ENCODE results near the gene COL8A2.
"Not testable (repeated sequence)": the region's sequence is repeated elsewhere in the genome, so short reads cannot be mapped to it uniquely, and the experiment has no call there.

The COL8A2 gene

DNA sequence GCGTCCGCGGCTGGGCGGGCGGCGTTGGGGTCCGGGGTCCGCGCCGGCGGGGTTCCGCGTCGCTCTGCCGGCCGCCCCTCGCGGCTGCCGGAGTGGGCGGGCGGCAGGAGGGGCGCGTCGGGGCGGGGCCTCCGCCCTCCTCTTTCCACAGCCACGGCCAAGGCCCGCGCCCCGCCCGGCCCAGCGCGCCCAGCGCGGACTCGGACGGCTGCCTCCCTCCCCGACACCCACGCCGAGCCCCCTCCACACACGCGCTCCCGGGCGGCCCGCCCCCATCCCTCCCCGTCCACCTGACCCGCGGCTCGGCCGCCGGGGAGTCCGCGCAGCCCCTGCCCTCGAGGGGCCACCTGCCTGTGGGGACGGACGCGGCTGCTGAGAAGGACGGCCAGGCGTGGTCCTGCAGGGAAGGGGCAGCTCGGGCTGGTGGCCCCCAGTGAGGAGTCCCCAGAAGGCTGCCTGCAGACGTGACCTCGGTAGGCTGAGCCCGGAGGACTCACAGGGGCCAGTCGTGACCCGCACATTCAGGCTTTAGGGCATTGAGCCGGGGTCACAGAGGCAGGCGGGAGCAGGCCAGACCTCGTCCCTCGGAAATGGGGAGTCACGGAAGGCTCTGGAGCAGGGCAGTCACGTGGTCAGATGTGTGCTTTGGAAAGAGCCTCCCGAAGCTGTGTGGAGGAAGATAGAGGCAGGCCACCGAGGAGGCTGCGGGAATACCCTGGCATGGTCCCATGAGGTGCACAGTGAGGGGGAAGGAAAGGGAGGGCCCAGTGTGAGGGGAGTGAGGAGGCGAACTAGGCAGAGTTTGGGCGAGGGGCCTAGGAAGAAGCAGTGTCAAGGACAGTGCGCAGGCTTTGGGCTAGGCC is at the start of gene COL8A2:
COL8A2 (minus strand) TSS at position 94 of the 863 bp plus-strand sequence. CDS start 24,980 bp downstream, outside the sequence.
- no peak for FAIRE-seq

DNA sequence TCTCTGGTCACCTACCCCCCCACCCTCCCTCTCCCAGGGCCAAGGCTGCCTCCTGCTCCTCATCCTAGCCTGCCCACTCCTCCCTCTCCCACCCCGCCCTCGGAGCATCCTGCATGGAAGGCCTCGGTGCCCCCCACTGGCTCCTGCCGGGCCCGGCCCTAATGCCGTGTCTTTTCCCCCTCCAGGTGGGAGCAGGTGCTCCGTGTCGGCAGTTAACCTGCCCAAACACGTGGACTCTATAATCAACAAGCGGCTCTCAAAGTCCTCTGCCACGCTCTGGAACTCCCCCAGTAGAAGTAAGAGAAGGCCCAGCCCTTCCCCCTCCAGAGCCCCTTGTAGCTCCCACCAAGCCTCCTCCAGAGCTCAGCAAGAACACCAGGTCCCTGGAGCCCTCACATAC is 49.7 kb upstream of the COL8A2 start:
- FAIRE-seq, result no peak

GRCh38 chr1:36172983-36173382 is 48.0 kb upstream of the COL8A2 start:
- no peak for FAIRE-seq

GRCh38 chr1:36172017-36172747 is 47.2 kb upstream of the COL8A2 start:
- no peak for FAIRE-seq

DNA sequence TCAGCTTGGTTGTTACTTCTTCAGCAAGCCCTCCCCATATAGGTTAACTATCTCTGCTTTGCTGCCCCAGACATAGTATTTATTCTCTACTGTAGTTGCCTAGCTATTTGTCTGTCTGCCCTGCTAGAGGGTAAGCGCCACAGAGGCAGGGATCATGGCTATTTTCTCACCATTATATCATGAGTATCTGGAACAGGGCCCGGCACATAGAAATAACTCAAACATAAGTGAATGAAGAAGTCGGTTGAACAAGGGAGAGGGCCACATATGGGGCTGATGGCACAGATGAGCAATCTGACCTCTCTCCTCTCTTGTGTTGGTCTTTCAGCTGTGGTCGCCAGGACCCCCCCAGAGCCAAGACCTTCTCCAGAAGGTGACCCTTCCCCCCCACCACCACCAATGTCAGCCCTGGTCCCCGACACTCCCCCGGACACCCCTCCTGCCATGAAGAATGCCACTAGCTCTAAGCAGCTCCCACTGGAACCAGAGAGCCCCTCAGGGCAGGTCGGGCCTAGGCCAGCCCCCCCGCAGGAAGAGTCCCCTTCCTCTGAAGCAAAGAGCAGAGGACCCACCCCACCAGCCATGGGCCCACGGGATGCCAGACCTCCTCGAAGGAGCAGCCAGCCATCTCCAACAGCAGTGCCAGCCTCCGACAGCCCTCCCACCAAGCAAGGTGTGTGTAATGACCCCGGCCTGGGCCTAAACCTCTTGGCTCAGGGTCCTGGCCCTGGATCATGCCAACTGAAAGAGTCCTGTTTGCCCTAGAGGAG is 45.8 kb upstream of the COL8A2 start:
- no peak for FAIRE-seq

DNA sequence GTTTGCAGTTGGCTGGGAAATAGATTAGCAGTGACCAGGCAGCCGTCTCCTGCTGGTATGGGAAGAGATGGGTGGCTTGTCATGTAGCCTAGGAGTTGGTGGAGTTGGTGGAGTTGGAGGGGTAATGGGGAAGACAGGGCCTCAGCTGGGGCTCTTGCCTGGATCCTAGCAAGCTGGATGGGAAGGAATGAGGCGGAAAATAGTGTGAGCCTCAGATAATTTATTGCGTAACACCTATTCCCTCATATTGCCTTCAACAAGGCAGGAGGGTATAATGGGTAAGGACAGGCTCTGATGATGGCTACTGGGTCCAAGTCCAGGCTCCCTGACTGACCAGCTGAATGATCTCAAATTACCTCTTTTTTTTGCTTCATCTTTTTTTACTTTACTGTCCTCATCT is 43.5 kb upstream of the COL8A2 start:
- FAIRE-seq, result no peak

- no peak for FAIRE-seq
Observed at GRCh38 chr1:36166938-36167905, 42.2 kb upstream of the COL8A2 start.

DNA sequence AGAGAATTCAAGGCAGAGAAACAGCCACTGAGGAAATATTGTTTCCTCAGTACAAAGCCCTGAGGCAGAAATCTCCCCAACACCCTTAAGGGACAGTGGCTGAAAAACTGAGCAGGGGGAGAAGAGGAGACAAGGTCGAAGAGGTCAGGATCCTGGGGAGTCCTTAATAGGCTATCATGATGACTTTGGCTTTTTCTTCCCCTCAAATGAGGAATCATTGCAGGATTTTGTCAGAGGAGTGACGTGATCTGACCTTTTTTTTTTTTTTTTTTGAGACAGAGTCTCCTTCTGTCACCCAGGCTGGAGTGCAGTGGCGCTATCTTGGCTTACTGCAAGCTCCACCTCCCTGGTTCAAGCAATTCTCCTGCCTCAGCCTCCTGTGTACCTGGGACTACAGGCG is 41.1 kb upstream of the COL8A2 start:
- no peak for FAIRE-seq

DNA sequence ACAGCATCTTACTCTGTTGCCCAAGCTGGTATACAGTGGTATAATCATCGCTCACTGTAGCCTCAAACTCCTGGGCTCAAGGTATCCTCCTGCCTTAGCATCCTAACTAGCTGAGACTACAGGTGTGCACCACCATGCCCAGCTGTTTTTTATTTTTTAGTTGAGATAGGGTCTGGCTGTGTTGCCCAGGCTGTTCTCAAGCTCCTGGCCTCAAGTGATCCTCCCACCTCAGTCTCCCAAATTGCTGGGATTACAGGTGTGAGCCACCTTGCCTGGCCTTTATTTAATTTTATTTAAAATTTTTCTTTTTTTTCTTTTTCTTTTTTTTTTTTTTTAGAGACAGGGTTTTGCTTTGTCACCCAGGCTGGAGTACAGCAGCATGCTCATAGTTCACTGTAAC is 40.1 kb upstream of the COL8A2 start:
- FAIRE-seq, result no peak

DNA sequence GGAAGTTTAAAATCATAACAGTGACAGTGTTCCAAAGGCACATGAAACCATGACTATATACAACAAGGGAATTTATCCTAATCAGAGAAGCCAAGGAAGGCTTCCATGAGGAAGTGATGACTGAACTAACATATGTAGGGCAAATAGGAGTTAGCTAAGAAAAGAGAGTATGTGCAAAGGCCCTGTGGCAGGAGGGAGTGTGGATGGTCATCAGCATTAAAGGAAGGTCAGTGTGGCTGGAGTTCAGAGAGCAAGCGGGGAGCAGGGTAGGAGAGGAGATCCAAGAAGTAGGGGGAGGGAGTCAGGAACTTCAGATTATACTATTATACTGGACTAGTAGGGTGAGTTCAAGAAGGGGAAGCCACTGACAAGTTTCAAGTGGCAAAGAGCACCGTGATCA is 39.3 kb upstream of the COL8A2 start:
- FAIRE-seq, result no peak

GRCh38 chr1:36163426-36163825 is 38.4 kb upstream of the COL8A2 start:
- no peak for FAIRE-seq

GRCh38 chr1:36162680-36163239 is 37.7 kb upstream of the COL8A2 start:
- no peak for FAIRE-seq

- FAIRE-seq, result no peak
Observed at GRCh38 chr1:36161641-36162531, 36.9 kb upstream of the COL8A2 start.

GRCh38 chr1:36160949-36161485 is 36.0 kb upstream of the COL8A2 start:
- no peak for FAIRE-seq

DNA sequence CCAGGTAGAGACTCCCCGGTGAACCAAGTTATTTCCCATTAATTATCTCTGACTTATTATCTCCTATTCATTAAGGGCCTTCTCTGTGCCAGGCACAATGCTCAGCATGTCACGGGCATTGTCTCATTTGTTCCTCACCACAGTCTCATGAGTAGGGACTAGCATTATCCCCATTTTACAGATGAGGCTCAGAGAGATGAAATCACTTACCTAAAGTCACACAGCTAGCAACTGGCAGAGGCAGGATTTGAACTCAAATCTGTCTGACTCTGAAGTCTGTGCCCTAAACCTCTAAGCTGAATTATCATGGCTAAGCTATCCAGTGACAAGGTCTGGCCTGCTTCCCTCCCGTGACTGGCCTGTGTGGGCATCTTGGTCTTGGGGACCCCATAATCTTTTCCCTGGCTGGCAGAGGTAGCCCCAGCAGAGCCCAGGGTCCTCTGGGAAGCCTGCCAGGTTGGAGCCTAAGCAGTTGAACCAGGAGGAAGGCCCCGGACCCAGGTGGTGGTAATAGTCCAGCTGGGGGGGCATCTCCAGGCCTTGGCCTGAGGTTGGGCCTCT is 35.4 kb upstream of the COL8A2 start:
- FAIRE-seq, result no peak

GRCh38 chr1:36159614-36160387 is 34.8 kb upstream of the COL8A2 start:
- FAIRE-seq, result no peak

DNA sequence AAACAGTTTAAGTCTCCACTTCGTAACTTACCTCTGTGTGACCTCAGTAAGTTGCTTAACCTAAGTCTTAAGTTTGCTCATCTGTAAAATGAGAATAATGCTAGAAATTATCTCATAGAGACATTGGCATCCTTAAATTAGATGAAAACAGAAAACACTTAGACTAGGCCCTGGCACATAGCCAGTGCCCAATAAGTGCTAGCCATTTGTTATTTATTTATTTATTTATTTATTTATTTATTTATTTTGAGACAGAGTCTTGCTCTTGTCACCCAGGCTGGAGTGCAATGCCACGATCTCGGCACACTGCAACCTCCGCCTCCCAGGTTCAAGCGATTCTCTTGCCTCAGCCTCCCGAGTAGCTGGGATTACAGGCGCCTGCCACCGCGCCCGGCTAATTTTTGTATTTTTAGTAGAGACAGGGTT is 33.8 kb upstream of the COL8A2 start:
- FAIRE-seq, result not testable (repeated sequence)

DNA sequence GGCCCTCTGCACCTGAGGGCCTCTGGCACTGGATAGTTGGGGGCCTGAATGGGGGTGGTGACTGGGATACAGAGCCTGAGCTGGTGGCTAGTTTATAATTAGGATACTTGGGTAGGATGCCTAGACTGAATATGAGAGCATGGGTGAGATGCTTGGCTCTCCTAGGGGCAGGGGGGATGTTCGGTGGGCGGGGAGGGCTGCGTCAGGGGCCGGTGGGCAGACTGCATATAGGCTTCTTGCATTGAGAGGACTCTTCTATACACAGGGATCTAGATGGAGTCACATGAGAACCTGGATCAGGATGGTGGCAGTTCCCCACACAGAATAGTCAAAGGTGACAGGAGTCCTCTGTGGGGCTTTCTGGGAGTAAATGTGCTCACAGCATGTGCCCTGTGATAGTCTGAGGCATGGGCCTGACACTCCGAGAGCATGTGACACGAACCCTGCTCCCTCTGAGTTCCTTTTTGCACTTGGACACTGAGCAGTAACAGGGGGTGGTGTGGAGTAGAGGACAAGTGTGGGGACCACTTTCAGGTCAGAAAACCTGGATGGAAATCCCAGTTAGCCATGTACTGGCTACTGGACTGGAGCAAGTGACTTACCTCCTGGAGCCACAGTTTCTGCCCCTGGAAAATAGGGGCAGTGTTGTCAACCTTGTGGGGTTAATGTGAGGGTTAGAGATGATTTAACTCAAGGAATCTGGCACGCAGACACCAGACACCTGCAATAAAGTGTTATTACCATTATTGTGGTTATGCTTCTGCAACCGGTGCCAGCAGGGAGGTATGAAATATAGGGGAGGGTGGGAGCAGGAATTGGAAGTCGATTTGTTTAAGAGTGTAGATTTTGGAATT is 33.2 kb upstream of the COL8A2 start:
- FAIRE-seq, result no peak
